Upper lobe of right lung (tissue), 1 donor: ENCODE data around the gene CLMP. TPM values are rescaled to one million over a fixed set of nuclear protein-coding genes. Genes with fewer than 3 reads are reported as not detected.

Experiments
- ATAC-seq: fragments of 200-7000 bp; cut with Tn5 transposase; one replicate; pipeline ENCODE4 v1.9.1; 2020; ENCODE audit warnings: mild to moderate bottlenecking, moderate library complexity
- DNase-seq: peaks from one replicate; pipeline ENCODE4 v3.0.0-alpha.2; 2020
- H3K27ac ChIP-seq: fragments of 200-600 bp; one replicate; pipeline ENCODE4 v1.8.0; 2022
- H3K27me3 ChIP-seq: fragments of 200-600 bp; one replicate; pipeline ENCODE4 v1.8.0; 2022; ENCODE audit warnings: mild to moderate bottlenecking
- H3K36me3 ChIP-seq: fragments of 200-600 bp; one replicate; pipeline ENCODE4 v1.8.0; 2022
- H3K4me1 ChIP-seq: fragments of 200-600 bp; one replicate; pipeline ENCODE4 v1.8.0; 2022
- H3K4me3 ChIP-seq: fragments of 200-600 bp; one replicate; pipeline ENCODE4 v1.8.0; 2022; ENCODE audit warnings: mild to moderate bottlenecking
- H3K9me3 ChIP-seq: fragments of 200-600 bp; one replicate; pipeline ENCODE4 v1.8.0; 2022
- intact Hi-C: fragments of 100-400 bp; cut with DNase I; formaldehyde crosslinking; loops from one replicate; pipeline ENCODE4 v1.11.0; 2022
- total RNA-seq: library from RNA; stranded (reverse); fragmentation: NEBNext Ultra II Directional; extraction: Animal tissue kit (Norgen Biotek cat#: 25700); gene quantifications from one replicate; pipeline ENCODE4 v1.2.1, GENCODE V29; 2021
- TF ChIP-seq, protein P1 (sequence below): fragments of 200-600 bp; IDR thresholded peaks from one replicate; pipeline ENCODE4 v1.8.0; 2022; ENCODE audit warnings: antibody characterized with exemption
- donor health status: DM: no; HTN: yes; CAD: no; lungs with severe emphysema.

The CLMP gene
- total RNA-seq, 1 donor from 2014 or later, result 17.6 TPM

DNA sequence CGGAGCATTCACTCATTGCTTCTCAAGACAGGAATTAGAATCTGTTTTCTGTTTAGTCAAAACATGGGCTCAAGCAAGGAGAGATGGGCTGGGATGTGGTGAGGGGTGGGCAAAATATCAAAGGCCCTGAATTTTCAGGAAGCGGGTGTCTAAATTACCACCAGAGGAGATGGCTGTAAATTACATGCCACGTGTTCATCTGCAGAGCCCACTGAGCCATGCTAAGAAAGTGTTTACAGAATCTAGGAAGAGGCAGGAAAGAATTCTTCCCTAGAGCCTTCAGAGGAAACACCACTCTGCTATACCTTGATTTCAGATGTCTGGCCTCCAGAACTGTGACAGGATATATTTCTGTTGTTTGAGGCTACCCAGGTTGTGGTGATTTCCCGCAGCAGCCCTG, 46.1 kb downstream of the CLMP start:
- H3K36me3 ChIP-seq, result no peaks in the 10 kb centered on the region
- H3K4me1 ChIP-seq, result peaks cover 6% of the 10 kb centered on the region
- H3K27ac ChIP-seq, result no peak overlapping the region
- DNase-seq, result no peak
- intact Hi-C loops, result no loop called here
- H3K4me3 ChIP-seq, result no peak overlapping the region
- TF ChIP-seq, protein P1, sequence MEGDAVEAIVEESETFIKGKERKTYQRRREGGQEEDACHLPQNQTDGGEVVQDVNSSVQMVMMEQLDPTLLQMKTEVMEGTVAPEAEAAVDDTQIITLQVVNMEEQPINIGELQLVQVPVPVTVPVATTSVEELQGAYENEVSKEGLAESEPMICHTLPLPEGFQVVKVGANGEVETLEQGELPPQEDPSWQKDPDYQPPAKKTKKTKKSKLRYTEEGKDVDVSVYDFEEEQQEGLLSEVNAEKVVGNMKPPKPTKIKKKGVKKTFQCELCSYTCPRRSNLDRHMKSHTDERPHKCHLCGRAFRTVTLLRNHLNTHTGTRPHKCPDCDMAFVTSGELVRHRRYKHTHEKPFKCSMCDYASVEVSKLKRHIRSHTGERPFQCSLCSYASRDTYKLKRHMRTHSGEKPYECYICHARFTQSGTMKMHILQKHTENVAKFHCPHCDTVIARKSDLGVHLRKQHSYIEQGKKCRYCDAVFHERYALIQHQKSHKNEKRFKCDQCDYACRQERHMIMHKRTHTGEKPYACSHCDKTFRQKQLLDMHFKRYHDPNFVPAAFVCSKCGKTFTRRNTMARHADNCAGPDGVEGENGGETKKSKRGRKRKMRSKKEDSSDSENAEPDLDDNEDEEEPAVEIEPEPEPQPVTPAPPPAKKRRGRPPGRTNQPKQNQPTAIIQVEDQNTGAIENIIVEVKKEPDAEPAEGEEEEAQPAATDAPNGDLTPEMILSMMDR, result no peak
- no peak for ATAC-seq
- H3K27me3 ChIP-seq, result no peaks in the 10 kb centered on the region
- H3K9me3 ChIP-seq, result no peaks in the 10 kb centered on the region

DNA sequence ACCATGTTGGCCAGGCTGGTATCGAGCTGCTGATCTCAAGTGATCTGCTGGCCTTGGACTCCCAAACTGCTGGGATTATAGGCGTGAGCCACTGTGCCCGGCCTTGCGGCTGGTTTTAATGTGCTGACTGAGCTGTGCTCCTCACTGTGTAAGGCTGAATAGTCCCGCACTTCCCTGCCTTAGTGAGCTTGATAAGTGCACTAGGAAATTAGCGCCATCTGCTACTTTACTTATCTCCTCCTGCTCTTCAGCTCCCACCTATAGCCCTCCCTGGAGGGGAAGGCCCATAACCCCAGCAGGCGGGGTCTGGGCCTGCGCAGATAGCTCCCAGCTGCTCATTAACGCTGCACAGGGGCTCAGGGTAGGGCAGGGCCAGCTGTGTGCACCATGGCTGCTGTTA, 49.4 kb downstream of the CLMP start:
- no peaks in the 10 kb centered on the region for H3K27me3 ChIP-seq
- peak; percentile 38 for ATAC-seq
- intact Hi-C loops, result no loop called here
- DNase-seq, result no peak
- H3K4me3 ChIP-seq, result no peak overlapping the region
- H3K36me3 ChIP-seq, result no peaks in the 10 kb centered on the region
- H3K27ac ChIP-seq, result no peak overlapping the region
- peaks cover 6% of the 10 kb centered on the region for H3K4me1 ChIP-seq
- no peaks in the 10 kb centered on the region for H3K9me3 ChIP-seq
- TF ChIP-seq, protein P1, result no peak

DNA sequence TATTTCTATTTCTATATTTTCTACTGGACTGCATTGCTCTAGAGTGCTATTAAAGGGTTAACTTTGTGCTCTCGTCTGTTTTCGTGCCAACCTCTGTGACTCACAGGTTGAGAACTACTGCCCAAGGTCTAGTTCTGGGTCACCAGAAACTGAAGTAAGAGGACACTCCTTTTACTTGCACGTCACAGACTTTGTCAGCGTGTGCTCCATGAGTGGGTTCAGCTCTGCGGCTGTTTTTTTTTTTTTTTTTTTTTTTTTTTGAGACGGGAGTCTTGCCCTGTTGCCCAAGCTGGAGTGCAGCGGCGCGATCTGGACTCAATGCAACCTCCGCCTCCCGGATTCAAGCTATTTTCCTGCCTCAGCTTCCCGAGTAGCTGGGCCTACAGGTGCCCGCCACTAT, 49.8 kb downstream of the CLMP start:
- intact Hi-C loops, result no loop called here
- DNase-seq, result peak; percentile 68
- no peaks in the 10 kb centered on the region for H3K36me3 ChIP-seq
- H3K4me1 ChIP-seq, result peaks cover 6% of the 10 kb centered on the region
- no peak overlapping the region for H3K27ac ChIP-seq
- peak; percentile 89 for ATAC-seq
- H3K9me3 ChIP-seq, result no peaks in the 10 kb centered on the region
- TF ChIP-seq, protein P1, result no peak
- H3K27me3 ChIP-seq, result no peaks in the 10 kb centered on the region
- H3K4me3 ChIP-seq, result no peak overlapping the region

DNA sequence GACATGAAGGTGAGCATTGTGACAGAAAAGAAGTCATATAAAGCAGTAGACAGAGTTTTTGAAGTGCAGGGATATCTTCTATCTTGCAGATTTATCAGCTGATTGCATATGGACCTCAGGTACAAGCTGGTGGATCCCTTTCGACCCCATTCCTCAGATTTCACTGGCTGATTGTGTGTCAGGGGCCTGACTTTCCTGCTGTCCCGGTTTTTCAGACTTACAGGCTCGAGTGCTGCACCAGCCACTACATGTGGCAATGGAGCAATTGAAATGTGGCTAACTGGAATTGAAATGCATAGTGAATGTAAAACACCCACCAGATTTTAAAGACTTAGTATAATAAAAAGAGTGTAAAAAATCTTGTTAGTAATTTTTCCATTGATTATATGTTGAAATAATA, 50.3 kb downstream of the CLMP start:
- Histone ChIP-seq H3K27ac (no peak overlapping the region), H3K27me3 (no peaks in the 10 kb centered on the region), H3K4me3 (no peak overlapping the region), H3K9me3 (no peaks in the 10 kb centered on the region), H3K4me1 (peaks cover 6% of the 10 kb centered on the region), H3K36me3 (no peaks in the 10 kb centered on the region)
- intact Hi-C loops, result no loop called here
- TF ChIP-seq, protein P1, result no peak
- no peak for ATAC-seq
- no peak for DNase-seq

DNA sequence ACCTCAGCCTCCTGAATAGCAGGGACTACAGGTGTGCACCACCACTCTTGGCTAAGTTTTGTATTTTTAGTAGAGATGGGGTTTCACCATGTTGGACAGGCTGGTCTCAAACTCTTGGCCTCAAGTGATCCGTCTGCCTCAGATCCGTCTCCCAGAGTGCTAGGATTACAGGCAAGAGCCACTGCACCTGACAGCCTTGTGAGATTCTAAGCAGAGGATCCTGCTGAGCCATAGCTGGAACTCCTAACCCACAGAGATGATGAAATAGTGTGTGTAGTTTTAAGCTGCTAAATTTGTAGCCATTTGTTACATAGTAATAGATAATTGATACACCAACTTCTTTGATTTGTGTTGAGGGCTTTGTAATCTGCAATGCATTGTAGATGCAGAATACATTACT, 51.1 kb downstream of the CLMP start:
- DNase-seq (no peak), ATAC-seq (no peak)
- H3K4me3 ChIP-seq, result no peak overlapping the region
- intact Hi-C loops, result no loop called here
- no peaks in the 10 kb centered on the region for H3K9me3 ChIP-seq
- TF ChIP-seq, protein P1, result no peak
- no peak overlapping the region for H3K27ac ChIP-seq
- H3K27me3 ChIP-seq, result no peaks in the 10 kb centered on the region
- H3K36me3 ChIP-seq, result no peaks in the 10 kb centered on the region
- H3K4me1 ChIP-seq, result peaks cover 6% of the 10 kb centered on the region

DNA sequence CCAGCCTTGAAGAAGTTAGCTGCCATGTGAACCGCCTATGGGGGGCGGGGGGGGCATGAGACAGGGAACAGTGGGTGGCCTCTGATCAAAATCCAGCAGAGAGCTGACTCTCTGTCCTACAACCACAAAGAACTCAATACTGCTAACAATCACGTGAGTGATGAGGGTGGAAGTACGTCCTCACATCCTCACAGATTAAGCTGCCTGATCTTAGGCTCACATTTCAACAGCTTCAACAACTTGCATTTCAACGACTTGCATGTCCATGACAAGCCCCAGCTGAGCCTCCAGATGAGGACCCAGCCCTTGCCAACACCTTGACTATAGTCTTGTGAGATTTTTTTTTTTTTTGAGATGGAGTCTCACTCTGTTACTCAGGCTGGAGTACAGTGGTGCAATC, 51.6 kb downstream of the CLMP start:
- no peak for ATAC-seq
- no peak for DNase-seq

More for the DNA sequence above, 51.6 kb downstream of the CLMP start:
- TF ChIP-seq, protein P1, result no peak
- Histone ChIP-seq H3K4me3 (no peak overlapping the region), H3K4me1 (peaks cover 6% of the 10 kb centered on the region), H3K27ac (no peak overlapping the region), H3K27me3 (no peaks in the 10 kb centered on the region), H3K9me3 (no peaks in the 10 kb centered on the region), H3K36me3 (no peaks in the 10 kb centered on the region)
- intact Hi-C loops, result no loop called here
